Mucosa of descending colon (tissue), 3 donors: ENCODE results near the gene EPYC. TPM values are rescaled to one million over a fixed set of nuclear protein-coding genes. Genes with fewer than 3 reads are reported as not detected.

Experiments
- ATAC-seq: fragments of 200-7000 bp; cut with Tn5 transposase; one replicate; pipeline ENCODE4 v1.9.1; 2020; ENCODE audit warnings: mild to moderate bottlenecking, moderate library complexity
- DNase-seq, 3 donors: peaks; one replicate each; pipeline ENCODE4 v3.0.0-alpha.2; 2020
- H3K36me3 ChIP-seq: fragments of 200-600 bp; one replicate; pipeline ENCODE4 v1.8.0; 2021; ENCODE audit warnings: low read depth, mild to moderate bottlenecking
- H3K4me1 ChIP-seq: fragments of 200-600 bp; one replicate; pipeline ENCODE4 v1.8.0; 2021; ENCODE audit warnings: low read depth, mild to moderate bottlenecking
- H3K4me3 ChIP-seq: fragments of 200-600 bp; one replicate; pipeline ENCODE4 v1.8.0; 2021; ENCODE audit warnings: mild to moderate bottlenecking
- H3K9me3 ChIP-seq: fragments of 200-600 bp; one replicate; pipeline ENCODE4 v1.8.0; 2021; ENCODE audit warnings: mild to moderate bottlenecking
- intact Hi-C, 2 donors: fragments of 100-400 bp; cut with DNase I in 1 of 2; cut with micrococcal nuclease in 1 of 2; formaldehyde crosslinking; loops; one replicate each; pipeline versions ENCODE4 v1.11.0 to v1.11.1; 2022; cut with DNase I, micrococcal nuclease
- total RNA-seq, 3 donors: library from RNA; stranded (reverse); fragmentation: NEBNext Ultra II Directional in 2 of 3; extraction: Animal tissue kit (Norgen Biotek cat#: 25700) in 2 of 3; gene quantifications; one replicate each; pipeline versions ENCODE4 v1.2.1 to v1.2.4, GENCODE V29; 2021 to 2023
- TF ChIP-seq, protein P1 (sequence below): fragments of 200-600 bp; IDR thresholded peaks from one replicate; pipeline ENCODE4 v1.8.0; 2022; ENCODE audit warnings: antibody characterized with exemption, mild to moderate bottlenecking
- donor health status: DM: no; HTN: no; CAD: no; lungs with moderate emphysema.
- donor health status: DM: no; HTN: no; CAD: no.
- donor health status: DM: no; HTN: yes; CAD: no.

The EPYC gene
- total RNA-seq, 3 donors from 2014 or later: not detected

DNA sequence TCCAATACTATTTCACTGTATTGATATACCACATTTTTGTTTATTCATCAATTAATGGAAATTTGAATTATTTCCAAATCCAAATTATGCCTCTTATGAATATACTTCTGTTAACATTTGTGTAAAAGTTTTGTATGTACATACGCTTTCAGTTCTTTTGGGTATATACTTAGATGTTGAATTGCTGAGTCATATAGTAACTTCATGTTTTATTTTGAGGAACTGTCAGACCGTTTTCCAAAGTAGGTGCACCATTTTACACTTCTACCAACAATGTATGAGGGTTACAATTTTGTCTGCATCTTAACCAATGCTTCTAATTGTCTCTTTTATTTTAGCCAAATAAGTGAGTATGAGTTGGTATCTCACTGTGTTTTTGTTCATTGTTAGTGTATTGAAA, 39.6 kb downstream of the EPYC start:
- Histone ChIP-seq H3K9me3 (no peaks in the 10 kb centered on the region), H3K4me1 (no peaks in the 10 kb centered on the region), H3K4me3 (no peak overlapping the region), H3K36me3 (no peaks in the 10 kb centered on the region)
- ATAC-seq: no peak
- intact Hi-C loops: no loop called here
- no peak for DNase-seq
- TF ChIP-seq, protein P1, sequence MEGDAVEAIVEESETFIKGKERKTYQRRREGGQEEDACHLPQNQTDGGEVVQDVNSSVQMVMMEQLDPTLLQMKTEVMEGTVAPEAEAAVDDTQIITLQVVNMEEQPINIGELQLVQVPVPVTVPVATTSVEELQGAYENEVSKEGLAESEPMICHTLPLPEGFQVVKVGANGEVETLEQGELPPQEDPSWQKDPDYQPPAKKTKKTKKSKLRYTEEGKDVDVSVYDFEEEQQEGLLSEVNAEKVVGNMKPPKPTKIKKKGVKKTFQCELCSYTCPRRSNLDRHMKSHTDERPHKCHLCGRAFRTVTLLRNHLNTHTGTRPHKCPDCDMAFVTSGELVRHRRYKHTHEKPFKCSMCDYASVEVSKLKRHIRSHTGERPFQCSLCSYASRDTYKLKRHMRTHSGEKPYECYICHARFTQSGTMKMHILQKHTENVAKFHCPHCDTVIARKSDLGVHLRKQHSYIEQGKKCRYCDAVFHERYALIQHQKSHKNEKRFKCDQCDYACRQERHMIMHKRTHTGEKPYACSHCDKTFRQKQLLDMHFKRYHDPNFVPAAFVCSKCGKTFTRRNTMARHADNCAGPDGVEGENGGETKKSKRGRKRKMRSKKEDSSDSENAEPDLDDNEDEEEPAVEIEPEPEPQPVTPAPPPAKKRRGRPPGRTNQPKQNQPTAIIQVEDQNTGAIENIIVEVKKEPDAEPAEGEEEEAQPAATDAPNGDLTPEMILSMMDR: no peak

DNA sequence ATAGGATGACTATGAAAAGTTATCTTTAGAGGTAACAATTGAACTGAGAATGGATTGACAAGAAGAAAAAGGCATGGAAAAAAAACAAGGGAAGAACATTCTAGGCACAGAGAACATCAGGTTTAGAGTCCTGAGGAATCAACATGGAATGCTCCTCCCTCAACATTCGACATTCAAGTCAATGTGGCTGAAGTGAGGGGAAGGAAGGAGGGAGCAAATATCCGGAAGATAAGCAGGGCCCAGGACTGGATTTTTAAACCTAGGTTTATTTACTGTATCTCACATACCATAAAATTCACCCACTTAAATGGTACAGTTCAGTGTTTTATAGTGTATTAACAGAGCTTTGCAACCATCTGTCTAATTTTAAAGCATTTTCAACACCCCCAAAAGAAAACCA, 40.2 kb downstream of the EPYC start:
- no peak for DNase-seq
- H3K4me3 ChIP-seq: no peak overlapping the region
- intact Hi-C loops: no loop called here
- no peaks in the 10 kb centered on the region for H3K9me3 ChIP-seq
- no peaks in the 10 kb centered on the region for H3K4me1 ChIP-seq
- TF ChIP-seq, protein P1: no peak
- no peaks in the 10 kb centered on the region for H3K36me3 ChIP-seq
- no peak for ATAC-seq

DNA sequence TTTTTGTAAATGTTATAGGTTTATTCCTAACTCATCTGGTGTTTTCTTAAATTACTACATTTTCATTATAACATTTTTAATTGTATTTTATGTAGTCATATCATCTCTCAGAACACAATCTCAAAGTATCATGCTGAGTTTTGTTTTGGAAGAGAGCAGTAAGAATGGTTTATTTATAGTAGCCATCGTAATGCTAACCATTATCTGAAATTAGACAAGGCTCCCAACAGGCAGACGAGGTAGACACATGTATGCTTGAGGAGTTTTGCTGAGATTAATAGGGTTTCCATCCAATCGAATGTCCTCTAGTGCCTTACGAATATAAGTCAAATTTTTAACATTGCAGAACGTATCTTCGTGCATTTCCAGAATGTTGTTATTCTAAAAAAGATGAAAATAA, 40.8 kb downstream of the EPYC start:
- TF ChIP-seq, protein P1: no peak
- intact Hi-C loops: no loop called here
- Histone ChIP-seq H3K9me3 (no peaks in the 10 kb centered on the region), H3K4me3 (no peak overlapping the region), H3K36me3 (no peaks in the 10 kb centered on the region), H3K4me1 (no peaks in the 10 kb centered on the region)
- ATAC-seq (no peak), DNase-seq (no peak)

DNA sequence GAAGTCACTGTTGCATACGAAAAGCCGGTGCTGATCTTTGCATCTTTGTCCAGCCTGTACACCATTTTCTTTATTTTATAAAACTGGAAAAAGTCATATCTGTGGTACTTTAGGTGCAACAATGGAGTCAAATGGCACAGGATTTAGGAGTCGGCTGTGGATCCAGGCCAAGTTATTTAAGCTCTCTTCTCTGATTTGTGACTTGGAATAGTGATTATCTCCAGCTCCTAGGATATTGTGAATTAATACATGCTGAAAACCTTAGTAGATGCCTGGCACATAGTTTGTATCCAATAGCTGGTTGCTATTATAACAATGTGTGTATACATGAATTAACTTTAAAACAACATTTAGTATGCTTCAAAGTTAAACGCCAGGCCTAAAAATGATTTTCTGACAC, 43.6 kb downstream of the EPYC start:
- TF ChIP-seq, protein P1: no peak
- Histone ChIP-seq H3K4me1 (no peaks in the 10 kb centered on the region), H3K9me3 (no peaks in the 10 kb centered on the region), H3K4me3 (no peak overlapping the region), H3K36me3 (no peaks in the 10 kb centered on the region)
- ATAC-seq (no peak), DNase-seq (no peak)
- intact Hi-C loops: no loop called here

DNA sequence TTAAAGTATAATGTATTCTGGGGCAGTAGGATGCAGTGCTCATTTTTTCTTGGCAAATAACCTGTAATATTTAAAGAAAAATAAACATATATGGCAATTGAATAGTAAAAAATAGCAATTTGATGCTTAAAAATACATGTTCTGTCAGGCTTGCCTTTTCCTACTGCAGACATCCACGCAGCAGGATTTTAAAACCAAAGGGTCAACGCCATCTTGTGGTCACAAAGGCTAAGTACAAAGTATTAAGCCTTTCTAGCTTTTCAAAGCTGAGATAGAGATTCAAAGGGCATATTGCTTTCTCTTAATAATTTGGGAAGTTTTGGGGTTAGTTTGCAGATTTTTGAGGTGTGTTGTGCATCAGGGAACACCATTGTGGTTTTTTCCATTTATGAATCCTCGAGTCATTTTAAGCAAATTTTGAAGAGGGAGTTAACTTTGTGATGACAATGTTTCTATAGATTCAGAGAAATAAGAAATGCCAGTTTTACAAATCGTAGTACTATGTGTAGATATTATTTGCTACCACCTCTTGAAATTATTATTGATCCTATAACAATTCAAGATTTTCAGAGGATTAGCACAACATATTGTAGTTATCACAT, 45.1 kb downstream of the EPYC start:
- intact Hi-C loops: no loop called here

More for the DNA sequence above, 45.1 kb downstream of the EPYC start:
- TF ChIP-seq, protein P1: peak; percentile 49
- H3K4me1 ChIP-seq: no peaks in the 10 kb centered on the region
- no peaks in the 10 kb centered on the region for H3K9me3 ChIP-seq
- no peaks in the 10 kb centered on the region for H3K36me3 ChIP-seq
- ATAC-seq: peak; percentile 55
- no peak overlapping the region for H3K4me3 ChIP-seq
- DNase-seq: peak in 1 of 3 donors; percentile 55
